Measurements from ENCODE around the gene PEAK1.

PEAK1 gene

DNA sequence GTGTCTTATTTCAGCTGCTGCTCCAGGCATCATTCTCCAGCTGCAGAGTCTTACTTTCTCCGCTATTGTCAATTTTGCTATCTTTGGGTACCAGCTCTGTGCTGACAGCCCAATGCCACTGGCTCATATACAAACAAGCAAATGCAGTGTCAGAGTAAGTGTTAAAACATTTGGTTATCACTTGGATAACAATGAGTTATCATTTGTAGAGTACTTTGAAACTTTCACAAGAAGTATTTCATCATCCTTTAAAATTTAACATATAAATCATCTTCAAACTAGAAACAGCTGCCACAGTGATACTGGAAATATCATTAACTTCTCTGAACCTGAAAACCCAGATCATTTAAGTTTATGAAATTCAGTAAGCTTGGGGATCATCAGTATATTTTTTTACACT is 362.8 kb downstream of the PEAK1 start:
- no peaks in the 10 kb centered on the region for H3K9me3 Mint-ChIP-seq
- no peak overlapping the region for H3K27ac Mint-ChIP-seq
- peaks cover 23% of the 10 kb centered on the region for H3K36me3 Mint-ChIP-seq (ENCODE audit: low read depth)
- H3K4me3 Mint-ChIP-seq: no peak overlapping the region
- H3K27me3 Mint-ChIP-seq (ENCODE audit: low read depth, poor library complexity): no peaks in the 10 kb centered on the region
- peaks cover 42% of the 10 kb centered on the region for H3K4me1 Mint-ChIP-seq
- TF ChIP-seq, protein P1, sequence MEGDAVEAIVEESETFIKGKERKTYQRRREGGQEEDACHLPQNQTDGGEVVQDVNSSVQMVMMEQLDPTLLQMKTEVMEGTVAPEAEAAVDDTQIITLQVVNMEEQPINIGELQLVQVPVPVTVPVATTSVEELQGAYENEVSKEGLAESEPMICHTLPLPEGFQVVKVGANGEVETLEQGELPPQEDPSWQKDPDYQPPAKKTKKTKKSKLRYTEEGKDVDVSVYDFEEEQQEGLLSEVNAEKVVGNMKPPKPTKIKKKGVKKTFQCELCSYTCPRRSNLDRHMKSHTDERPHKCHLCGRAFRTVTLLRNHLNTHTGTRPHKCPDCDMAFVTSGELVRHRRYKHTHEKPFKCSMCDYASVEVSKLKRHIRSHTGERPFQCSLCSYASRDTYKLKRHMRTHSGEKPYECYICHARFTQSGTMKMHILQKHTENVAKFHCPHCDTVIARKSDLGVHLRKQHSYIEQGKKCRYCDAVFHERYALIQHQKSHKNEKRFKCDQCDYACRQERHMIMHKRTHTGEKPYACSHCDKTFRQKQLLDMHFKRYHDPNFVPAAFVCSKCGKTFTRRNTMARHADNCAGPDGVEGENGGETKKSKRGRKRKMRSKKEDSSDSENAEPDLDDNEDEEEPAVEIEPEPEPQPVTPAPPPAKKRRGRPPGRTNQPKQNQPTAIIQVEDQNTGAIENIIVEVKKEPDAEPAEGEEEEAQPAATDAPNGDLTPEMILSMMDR (IDR thresholded peaks at IDR 0.05): no peak
- no peak for DNase-seq

DNA sequence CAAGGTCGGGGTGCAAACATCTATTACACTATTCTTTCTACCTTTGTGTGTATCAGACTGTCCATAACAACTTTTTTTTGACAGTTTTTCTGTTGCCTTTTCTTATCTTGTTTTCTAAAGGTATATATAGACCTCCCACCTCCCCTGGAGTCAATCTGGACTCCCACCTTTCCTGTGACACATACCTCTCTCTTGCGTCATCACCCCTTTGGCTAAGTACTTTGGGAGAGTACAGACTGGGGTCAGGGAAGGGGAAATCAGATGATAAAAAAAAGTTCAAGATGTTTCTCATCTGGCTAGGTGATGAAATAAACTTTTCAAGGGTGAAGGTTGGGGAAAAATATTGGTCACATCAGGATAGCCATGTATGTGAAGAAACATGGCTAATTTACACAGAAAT is 366.2 kb downstream of the PEAK1 start:
- H3K36me3 Mint-ChIP-seq (ENCODE audit: low read depth): peaks cover 43% of the 10 kb centered on the region
- no peaks in the 10 kb centered on the region for H3K9me3 Mint-ChIP-seq
- H3K4me1 Mint-ChIP-seq: peaks cover 13% of the 10 kb centered on the region
- TF ChIP-seq, protein P1 (IDR thresholded peaks at IDR 0.05): no peak
- DNase-seq: no peak
- no peak overlapping the region for H3K4me3 Mint-ChIP-seq
- H3K27ac Mint-ChIP-seq: no peak overlapping the region
- H3K27me3 Mint-ChIP-seq (ENCODE audit: low read depth, poor library complexity): no peaks in the 10 kb centered on the region

DNA sequence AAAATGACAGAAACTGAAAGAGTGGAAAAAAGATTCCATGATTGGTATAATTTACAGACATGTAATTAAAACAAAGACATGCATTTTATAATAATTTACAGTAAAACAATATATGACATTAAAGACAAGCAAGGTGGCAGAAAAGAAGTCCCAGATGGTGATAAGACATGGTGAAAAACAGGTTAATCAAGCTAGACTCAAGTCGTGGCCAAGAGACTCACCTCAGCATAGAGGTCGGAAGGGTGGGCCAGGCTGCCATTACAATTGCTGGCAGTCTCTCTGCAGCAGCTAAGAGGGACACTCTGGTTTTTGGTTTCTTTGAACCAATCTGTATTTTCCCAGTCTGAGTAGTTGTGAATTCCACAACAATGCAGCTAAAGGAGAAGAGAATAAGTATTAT is 367.3 kb downstream of the PEAK1 start:
- Mint-ChIP-seq H3K4me3 (no peak overlapping the region), H3K36me3 (ENCODE audit: low read depth) (peaks cover 53% of the 10 kb centered on the region), H3K27ac (no peak overlapping the region), H3K9me3 (no peaks in the 10 kb centered on the region), H3K4me1 (peaks cover 1% of the 10 kb centered on the region), H3K27me3 (ENCODE audit: low read depth, poor library complexity) (no peaks in the 10 kb centered on the region)
- DNase-seq: no peak
- TF ChIP-seq, protein P1 (IDR thresholded peaks at IDR 0.05): no peak
